ENCODE measurements around the gene PRR33. TPM values are rescaled to one million over a fixed set of nuclear protein-coding genes. Genes with fewer than 3 reads are reported as not detected.

The PRR33 gene
- total and polyA plus RNA-seq, 10 of the 15 experiments (the other 5 are each of a cell fraction or from before 2014, with no cell fraction given), result 0.02 to 1.0 (median 0.38) TPM; not detected in 6

GRCh38 chr11:1913271-1914060 is 21.8 kb upstream of the PRR33 start:
- H3K4me1 ChIP-seq (ENCODE audit: control insufficient read depth, insufficient read depth, low read length), result no peaks in the 10 kb centered on the region
- in situ Hi-C loops (cut with MboI) (no loop called here), intact Hi-C loops (cut with micrococcal nuclease; ENCODE audit: unreplicated experiment) (no loop called here)
- no peak overlapping the region for H3K9ac ChIP-seq (ENCODE audit: control insufficient read depth, insufficient read depth, low read length)
- no peak overlapping the region for H3K4me3 ChIP-seq
- no peak for ATAC-seq
- no peaks in the 10 kb centered on the region for H3K27me3 ChIP-seq (replicated peaks in 1 of 2; ENCODE audit: control insufficient read depth in 2 of 2, insufficient read depth in 2 of 2, low read length in 1 of 2)
- ChIA-PET CTCF (interaction anchor here (0.7 kb wide), 2 partner anchors 8 to 89 kb away, joined by 3 to 4 read pairs; no protein-coding TSS in a partner anchor), RAD21 (ENCODE audit: unreplicated experiment) (no interaction called here), POLR2A (no interaction called here), SMC1A (ENCODE audit: uncharacterized antibody, unreplicated experiment) (no interaction called here)
- no peak overlapping the region for H2AFZ ChIP-seq (ENCODE audit: control insufficient read depth, low read depth, low read length)
- H3K79me2 ChIP-seq (ENCODE audit: control insufficient read depth, insufficient read depth, low read length), result no peaks in the 10 kb centered on the region
- H4K20me1 ChIP-seq (ENCODE audit: control insufficient read depth, insufficient read depth), result no peaks in the 10 kb centered on the region
- no peaks in the 10 kb centered on the region; the same call in 2 of the 3 replicates for H3K9me3 ChIP-seq (replicated peaks; ENCODE audit: control insufficient read depth, insufficient read depth, low read length)
- TF ChIP-seq E2F4 (IDR thresholded peaks at IDR 0.05; ENCODE audit: low read depth, low read length) (no peak), MYC (IDR thresholded peaks at IDR 0.05; ENCODE audit: insufficient read depth, insufficient read length, insufficient replicate concordance, low read length, severe bottlenecking) (no peak), CEBPB (IDR thresholded peaks at IDR 0.05; ENCODE audit: borderline replicate concordance in 1 of 2, low read depth in 2 of 2, low read length in 2 of 2) (no peak), ESRRA (IDR thresholded peaks at IDR 0.05; ENCODE audit: low read length) (no peak), ZSCAN29 (IDR thresholded peaks at IDR 0.05) (no peak), SPI1 (IDR thresholded peaks at IDR 0.05; ENCODE audit: borderline replicate concordance, insufficient read depth, low read depth, low read length) (no peak), ZBTB33 (IDR thresholded peaks at IDR 0.05) (no peak)
- no peaks in the 10 kb centered on the region for H3K36me3 ChIP-seq (ENCODE audit: control insufficient read depth in 2 of 2, insufficient read depth in 2 of 2, low read length in 1 of 2)
- no peak overlapping the region for H3K4me2 ChIP-seq (ENCODE audit: control insufficient read depth, insufficient read depth)
- no peak for FAIRE-seq
- BruUV-seq (replicated peaks), result no TSS peak
- WGBS (ENCODE audit: insufficient coverage, insufficient replicate concordance, low lambda C conversion rate, missing lambda C conversion rate), result 69% methylated on average over 30 of the region's 31 CpGs
- H3K27ac ChIP-seq (ENCODE audit: control insufficient read depth, insufficient read depth), result no peak overlapping the region
- no peak for DNase-seq (ENCODE audit: low read depth, low spot score)
